Measurements from ENCODE around the gene NTSR1.

The NTSR1 gene

GRCh38 chr20:62727584-62728027, 19.0 kb downstream of the NTSR1 start:
- no peak for DNase-seq

GRCh38 chr20:62728028-62728780, 19.6 kb downstream of the NTSR1 start:
- peak; percentile 82 to 91 for DNase-seq

- DNase-seq, result no peak
These were observed 20.2 kb downstream of the NTSR1 start for GRCh38 chr20:62728781-62729300.

GRCh38 chr20:62730481-62730880, 21.8 kb downstream of the NTSR1 start:
- DNase-seq, result no peak

GRCh38 chr20:62732031-62732760, 23.6 kb downstream of the NTSR1 start:
- DNase-seq, result peak in 1 of 2 donors; percentile 67

GRCh38 chr20:62732842-62733525, 24.3 kb downstream of the NTSR1 start:
- no peak for DNase-seq

- DNase-seq, result no peak
These were observed 24.8 kb downstream of the NTSR1 start for GRCh38 chr20:62733526-62733842.

- DNase-seq, result no peak
These were observed 25.3 kb downstream of the NTSR1 start for GRCh38 chr20:62733891-62734290.

GRCh38 chr20:62734326-62734725, 25.7 kb downstream of the NTSR1 start:
- DNase-seq, result no peak

GRCh38 chr20:62734881-62735280, 26.2 kb downstream of the NTSR1 start:
- DNase-seq, result no peak

- DNase-seq, result peak in 1 of 2 donors; percentile 32
These were observed 26.7 kb downstream of the NTSR1 start for GRCh38 chr20:62735331-62735821.

GRCh38 chr20:62736026-62736406, 27.4 kb downstream of the NTSR1 start:
- no peak for DNase-seq

- DNase-seq, result no peak
These were observed 27.9 kb downstream of the NTSR1 start for GRCh38 chr20:62736407-62737071.

- no peak for DNase-seq
These were observed 28.7 kb downstream of the NTSR1 start for GRCh38 chr20:62737271-62737811.

GRCh38 chr20:62738025-62738881, 29.6 kb downstream of the NTSR1 start:
- DNase-seq, result no peak

GRCh38 chr20:62739067-62739466, 30.4 kb downstream of the NTSR1 start:
- DNase-seq, result no peak

- peak in 1 of 2 donors; percentile 22 for DNase-seq
These were observed 31.1 kb downstream of the NTSR1 start for GRCh38 chr20:62739581-62740285.

- DNase-seq, result peak; percentile 70 to 87
These were observed 31.9 kb downstream of the NTSR1 start for GRCh38 chr20:62740286-62741141.

- DNase-seq, result no peak
These were observed 32.6 kb downstream of the NTSR1 start for GRCh38 chr20:62741191-62741691.

Data from inflammatory macrophage treated with lipopolysaccharide for 1 hour (primary cell).